Epidermal melanocyte (primary cell): Measurements from ENCODE around the gene KCNN1.
A peak's percentile ranks its signal among the peaks of the same experiment; 100 is the strongest.
"Not testable (repeated sequence)": the region's sequence is repeated elsewhere in the genome, so short reads cannot be mapped to it uniquely, and the experiment has no call there.

Experiments used
- DNase-seq: peaks from one replicate; pipeline ENCODE4 v3.0.0; 2011; ENCODE audit warnings: low spot score; ENCODE audit not compliant: insufficient read length

KCNN1 gene

DNA sequence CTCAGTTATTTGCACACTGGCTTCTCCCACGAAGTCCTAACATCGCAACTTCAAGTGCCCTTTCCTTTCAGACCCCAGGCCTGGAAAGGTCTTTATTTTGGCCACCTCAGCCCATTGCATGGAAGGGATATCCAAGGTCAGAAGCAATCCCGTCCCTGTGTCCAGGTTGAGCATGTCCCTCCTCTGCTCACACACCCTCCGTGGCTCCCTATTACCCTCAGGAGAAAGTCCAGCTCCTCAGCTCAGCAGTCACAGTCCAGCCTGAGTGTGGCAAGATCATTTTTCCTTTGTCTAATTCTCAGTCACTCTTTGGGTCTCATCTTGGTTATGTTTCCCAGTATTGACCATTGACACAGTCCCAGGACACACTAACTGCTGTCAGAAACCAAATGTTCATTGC lies 60.2 kb downstream of the KCNN1 start:
- no peak for DNase-seq

DNA sequence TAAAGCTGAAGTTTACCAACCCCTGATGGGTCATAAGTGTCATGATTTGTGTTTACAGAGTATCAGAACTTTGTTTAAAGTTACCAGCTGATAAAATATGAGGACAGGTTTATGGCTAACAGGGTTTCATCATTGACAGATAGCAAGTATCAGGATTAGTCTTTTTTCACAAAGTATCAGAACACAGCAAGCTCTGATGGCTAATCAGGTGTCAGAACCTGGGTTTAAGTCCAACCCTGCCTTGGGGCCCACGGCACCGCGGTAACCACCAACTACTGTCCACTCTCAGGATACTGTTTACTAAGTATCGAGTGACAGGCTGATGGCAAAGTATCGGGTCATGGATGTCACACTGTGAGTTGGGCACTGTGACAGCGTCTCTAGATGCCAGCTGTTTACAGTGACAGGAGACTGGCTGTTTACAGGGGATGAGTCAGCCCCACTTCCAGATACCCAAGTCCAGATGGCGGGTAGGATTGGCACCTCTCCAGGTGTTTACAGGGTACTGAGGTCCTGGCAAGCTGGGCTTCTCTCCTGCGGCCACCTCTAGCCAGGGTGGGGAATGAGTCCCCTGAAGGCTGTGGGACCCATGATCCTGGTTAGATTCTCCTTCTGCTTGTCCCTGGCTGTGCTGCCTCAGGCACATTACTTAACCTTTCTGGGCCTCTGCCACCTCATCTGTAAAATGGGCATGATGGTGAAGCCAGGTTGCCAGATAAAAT lies 62.9 kb downstream of the KCNN1 start:
- DNase-seq: no peak

DNA sequence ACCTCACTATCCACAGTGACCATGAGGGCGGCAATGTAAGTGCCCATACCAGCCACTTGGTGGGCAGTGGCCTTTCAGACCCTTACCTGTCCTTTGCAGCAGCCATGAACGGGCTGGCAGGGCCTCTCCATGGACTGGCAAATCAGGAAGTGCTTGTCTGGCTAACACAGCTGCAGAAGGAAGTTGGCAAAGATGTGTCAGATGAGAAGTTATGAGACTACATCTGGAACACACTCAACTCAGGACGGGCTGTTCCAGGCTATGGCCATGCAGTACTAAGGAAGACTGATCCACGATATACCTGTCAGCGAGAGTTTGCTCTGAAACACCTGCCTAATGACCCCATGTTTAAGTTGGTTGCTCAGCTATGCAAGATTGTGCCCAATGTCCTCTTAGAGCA lies 64.5 kb downstream of the KCNN1 start:
- not testable (repeated sequence) for DNase-seq

DNA sequence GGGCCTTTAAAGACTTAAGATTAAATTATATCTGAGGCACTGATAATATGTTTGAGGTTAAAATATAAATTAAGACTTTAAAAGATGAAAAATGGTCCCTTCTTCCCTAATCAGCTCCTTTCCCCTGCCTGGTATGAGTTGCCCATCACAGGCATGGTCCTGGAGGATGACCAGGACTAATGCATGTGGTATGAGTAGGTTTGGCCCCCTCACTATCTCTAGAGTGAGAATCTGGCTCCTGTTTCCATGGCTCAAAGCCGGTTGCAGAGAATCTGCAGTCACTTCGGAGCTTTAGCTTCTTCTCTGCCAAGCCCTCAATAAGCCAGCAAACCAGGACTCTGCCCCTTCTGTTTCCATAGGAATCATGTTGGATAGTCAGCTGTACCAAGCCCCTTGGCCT lies 65.2 kb downstream of the KCNN1 start:
- not testable (repeated sequence) for DNase-seq

DNA sequence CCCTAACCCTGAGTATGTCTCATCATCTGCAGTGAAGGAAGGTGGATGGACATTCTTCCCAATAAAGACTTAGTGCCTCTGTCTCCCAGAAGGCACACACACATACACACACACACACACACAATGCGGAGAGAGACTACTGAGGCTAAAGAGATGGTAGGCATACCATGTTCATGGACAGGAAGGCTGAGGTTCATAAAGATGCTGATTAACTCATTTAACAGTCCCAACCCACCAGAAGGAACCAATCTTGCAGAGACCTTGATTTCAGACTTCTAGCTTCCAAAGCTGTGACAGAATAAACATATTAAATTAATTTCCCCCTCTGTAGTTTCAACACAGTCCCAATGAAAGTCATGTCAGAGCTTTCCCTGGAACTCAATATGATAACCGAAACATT lies 74.1 kb downstream of the KCNN1 start:
- DNase-seq: no peak

DNA sequence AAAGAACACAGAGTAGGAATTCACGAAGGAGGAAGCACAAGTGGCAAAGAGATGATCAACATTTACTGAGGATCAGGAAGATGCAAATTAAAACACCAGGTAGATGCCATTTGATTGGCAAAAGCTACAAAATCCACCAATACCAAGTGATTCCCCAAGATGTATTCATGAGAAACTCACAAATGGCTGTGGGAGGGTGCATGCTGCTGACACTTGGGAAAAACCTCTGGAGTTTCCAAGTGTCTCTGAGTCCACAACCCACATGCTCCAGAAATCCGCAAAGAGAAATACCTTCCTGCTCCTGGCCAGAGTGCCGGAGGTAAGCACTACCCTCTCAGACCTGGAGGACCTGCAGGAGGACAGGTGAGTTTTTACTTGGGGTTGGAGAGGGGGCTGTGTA lies 76.8 kb downstream of the KCNN1 start:
- no peak for DNase-seq

DNA sequence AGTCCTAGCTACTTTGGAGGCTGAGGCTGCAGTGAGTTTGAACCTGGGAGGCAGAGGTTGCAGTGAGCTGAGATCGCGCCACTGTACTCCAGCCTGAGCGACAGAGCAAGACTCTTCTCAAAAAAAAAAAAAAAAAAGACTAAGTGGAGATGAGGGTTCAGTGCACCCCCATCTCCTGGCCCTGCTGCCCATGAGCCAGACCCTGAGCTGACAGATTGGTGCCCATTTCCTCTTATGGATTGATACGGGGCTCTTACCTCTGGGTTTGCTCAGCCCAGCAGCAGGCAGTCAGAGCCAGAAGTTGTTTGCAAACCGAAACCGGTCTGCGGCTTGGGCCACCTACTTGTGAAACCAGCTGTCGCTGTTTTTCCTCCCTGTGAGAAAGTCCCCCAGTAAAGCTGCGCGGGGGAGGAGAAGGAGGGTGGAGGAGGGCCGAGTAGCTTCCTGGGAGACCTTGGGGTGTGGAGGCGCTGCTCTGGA lies 78.0 kb downstream of the KCNN1 start:
- DNase-seq: peak; percentile 50

DNA sequence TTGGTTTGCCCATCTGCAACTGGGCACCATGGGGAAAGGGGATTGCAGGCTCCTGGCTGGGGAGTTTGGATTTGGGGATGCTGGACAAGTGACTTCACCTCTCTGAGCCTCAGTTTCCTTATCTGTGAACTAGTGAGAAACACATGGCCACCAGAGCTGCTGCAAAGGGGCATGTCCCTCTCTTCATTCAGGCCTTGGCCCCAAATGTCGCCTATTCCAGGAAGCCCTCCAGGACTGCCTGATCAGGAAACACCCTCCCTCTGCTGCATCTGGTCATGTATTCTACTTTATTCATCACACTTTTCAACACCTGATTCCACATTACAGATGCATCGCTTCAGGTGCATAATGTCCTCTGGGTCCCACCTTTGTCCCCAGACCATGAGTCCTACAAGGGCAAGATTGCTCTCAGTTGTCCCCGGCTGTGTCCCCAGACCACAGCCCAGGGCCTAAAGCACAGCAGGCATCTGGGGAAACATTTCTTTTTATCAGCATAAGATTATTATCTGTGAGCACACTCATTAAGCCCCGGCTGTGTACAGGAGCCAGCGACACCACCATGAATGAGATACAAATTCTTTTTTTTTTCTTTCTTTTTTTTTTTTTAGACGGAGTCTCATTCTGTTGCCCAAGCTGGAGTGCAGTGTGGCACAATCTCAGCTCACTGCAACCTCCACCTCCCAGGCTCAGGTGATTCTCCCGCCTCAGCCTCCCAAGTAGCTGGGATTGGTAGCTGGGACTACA lies 78.6 kb downstream of the KCNN1 start:
- no peak for DNase-seq

DNA sequence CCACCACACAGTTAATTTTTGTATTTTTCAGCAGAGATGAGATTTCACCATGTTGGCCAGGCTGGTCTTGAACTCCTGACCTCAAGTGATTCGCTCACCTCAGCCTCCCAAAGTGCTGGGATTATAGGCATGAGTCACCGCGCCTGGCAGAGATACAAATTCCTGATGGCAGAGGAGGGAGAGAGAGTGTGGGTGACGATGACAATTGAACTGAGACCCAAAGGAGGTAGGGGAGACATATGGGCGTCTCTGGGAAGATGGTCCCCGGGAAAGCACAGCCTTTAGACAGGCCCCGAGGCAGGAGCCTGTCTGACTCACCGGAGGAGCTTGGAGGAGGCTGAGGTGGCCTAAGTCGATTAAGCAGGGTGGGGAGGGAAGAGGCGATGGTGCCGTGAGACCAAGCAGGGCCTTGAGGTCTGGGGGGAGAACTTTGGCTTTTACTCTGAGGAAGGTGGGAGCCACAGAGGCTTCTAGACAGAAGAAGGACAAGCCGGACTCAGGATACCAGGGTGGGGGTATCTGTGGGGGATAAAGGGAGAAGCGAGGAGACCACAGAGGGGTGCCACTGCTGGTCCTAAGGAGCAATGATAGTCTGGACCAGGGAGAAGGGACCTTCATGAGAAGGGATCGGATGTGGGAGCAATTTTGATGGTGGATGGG lies 79.3 kb downstream of the KCNN1 start:
- no peak for DNase-seq

DNA sequence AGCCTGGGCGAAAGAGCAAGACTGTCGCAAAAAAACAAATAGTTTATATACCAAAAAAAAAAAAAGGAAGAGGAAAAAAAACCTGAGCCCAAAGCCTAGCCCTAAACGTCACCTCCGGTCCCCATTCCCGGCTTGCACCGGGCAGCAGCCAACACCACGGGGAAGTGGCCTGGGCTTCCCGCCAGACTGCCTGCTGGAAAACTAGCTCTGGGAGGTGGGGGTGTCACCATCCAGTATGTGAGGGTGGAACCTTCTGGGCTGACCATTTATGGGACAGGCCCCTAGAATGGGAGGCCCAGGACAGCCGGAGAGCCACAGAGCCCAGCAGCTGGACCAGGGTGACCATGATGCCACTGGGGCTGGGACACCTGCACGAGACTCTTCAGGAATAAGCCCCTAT lies 82.5 kb downstream of the KCNN1 start:
- DNase-seq: no peak
